Measurements from ENCODE around the gene MISFA.
A peak's percentile ranks its signal among the peaks of the same experiment; 100 is the strongest.

GRCh38 chr11:18634140-18635032 is 34.8 kb downstream of the MISFA start, which contains the start of gene SPTY2D1:
- TF ChIP-seq POLR2AphosphoS5 (IDR thresholded peaks at IDR 0.05) = peak; percentile 97
- peak; percentile 82 for TF ChIP-seq POLR2A (IDR thresholded peaks at IDR 0.05; ENCODE audit: low read depth)
- TF ChIP-seq, protein P1, sequence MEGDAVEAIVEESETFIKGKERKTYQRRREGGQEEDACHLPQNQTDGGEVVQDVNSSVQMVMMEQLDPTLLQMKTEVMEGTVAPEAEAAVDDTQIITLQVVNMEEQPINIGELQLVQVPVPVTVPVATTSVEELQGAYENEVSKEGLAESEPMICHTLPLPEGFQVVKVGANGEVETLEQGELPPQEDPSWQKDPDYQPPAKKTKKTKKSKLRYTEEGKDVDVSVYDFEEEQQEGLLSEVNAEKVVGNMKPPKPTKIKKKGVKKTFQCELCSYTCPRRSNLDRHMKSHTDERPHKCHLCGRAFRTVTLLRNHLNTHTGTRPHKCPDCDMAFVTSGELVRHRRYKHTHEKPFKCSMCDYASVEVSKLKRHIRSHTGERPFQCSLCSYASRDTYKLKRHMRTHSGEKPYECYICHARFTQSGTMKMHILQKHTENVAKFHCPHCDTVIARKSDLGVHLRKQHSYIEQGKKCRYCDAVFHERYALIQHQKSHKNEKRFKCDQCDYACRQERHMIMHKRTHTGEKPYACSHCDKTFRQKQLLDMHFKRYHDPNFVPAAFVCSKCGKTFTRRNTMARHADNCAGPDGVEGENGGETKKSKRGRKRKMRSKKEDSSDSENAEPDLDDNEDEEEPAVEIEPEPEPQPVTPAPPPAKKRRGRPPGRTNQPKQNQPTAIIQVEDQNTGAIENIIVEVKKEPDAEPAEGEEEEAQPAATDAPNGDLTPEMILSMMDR (IDR thresholded peaks at IDR 0.05) = peak in 2 of 3 experiments; percentile 10 to 13
- no peak for TF ChIP-seq EP300 (IDR thresholded peaks at IDR 0.05)

Measured in esophagus muscularis mucosa (tissue), 4 donors.